K562 (cell line): ENCODE data around the gene A1BG. TPM values are rescaled to one million over a fixed set of nuclear protein-coding genes. Genes with fewer than 3 reads are reported as not detected.

ENCODE experiments used
- C11orf30 ChIP-seq: fragments of 450-650 bp; IDR thresholded peaks from 2 replicates; pipeline ENCODE4 v1.6.1; 2016; ENCODE audit warnings: low read depth, mild to moderate bottlenecking
- CBX3 ChIP-seq, 2 experiments: IDR thresholded peaks; 1 replicate in 1 of 2; 2 replicates in 1 of 2; pipeline ENCODE4 v1.6.1; 2012; ENCODE audit warnings: inconsistent platforms in 2 of 2, low read length in 2 of 2, borderline replicate concordance in 1 of 2, control low read depth in 1 of 2
- ELF4 ChIP-seq: fragments of 450-650 bp; formaldehyde crosslinking; IDR thresholded peaks from 2 replicates; pipeline ENCODE4 v1.4.0; 2022; ENCODE audit warnings: missing genetic modification characterization
- HDAC3 ChIP-seq: fragments of 450-650 bp; IDR thresholded peaks from 2 replicates; pipeline ENCODE4 v1.6.1; 2018; ENCODE audit warnings: borderline replicate concordance, mild to moderate bottlenecking, moderate library complexity; ENCODE audit not compliant: partially characterized antibody
- HDGF ChIP-seq: fragments of 450-650 bp; IDR thresholded peaks from 2 replicates; pipeline ENCODE4 v1.6.1; 2016
- NR3C1 ChIP-seq: sonication (generic); formaldehyde crosslinking; IDR thresholded peaks from 2 replicates; pipeline ENCODE4 v1.8.1; 2022; ENCODE audit warnings: missing genetic modification reagents
- NUFIP1 ChIP-seq: fragments of 450-650 bp; IDR thresholded peaks from 2 replicates; pipeline ENCODE4 v1.6.1; 2018; ENCODE audit not compliant: partially characterized antibody
- PHTF2 ChIP-seq: fragments of 250-450 bp; sonication (Bioruptor Pico); IDR thresholded peaks from 2 replicates; pipeline ENCODE4 v1.5.0; 2021; ENCODE audit warnings: mild to moderate bottlenecking
- POLR2AphosphoS5 ChIP-seq: IDR thresholded peaks from 2 replicates; pipeline ENCODE4 v1.6.1; 2011; ENCODE audit warnings: mild to moderate bottlenecking, low read depth, low read length, moderate library complexity; ENCODE audit not compliant: control insufficient read depth, insufficient read depth
- POU5F1 ChIP-seq: fragments of 150-350 bp; IDR thresholded peaks from 2 replicates; pipeline ENCODE4 v1.6.1; 2014; ENCODE audit warnings: borderline replicate concordance, low read length, low read depth, mild to moderate bottlenecking; ENCODE audit not compliant: partially characterized antibody
- RAD51 ChIP-seq: fragments of 450-650 bp; IDR thresholded peaks from 2 replicates; pipeline ENCODE4 v1.7.1; 2016; ENCODE audit warnings: low read depth, mild to moderate bottlenecking, borderline replicate concordance
- RBFOX2 ChIP-seq: fragments of 200-400 bp; formaldehyde crosslinking; IDR thresholded peaks from 2 replicates; pipeline ENCODE4 v1.6.1; 2017; ENCODE audit warnings: low read depth, mild to moderate bottlenecking, low read length, moderate library complexity
- SIN3A ChIP-seq, 2 experiments: fragments of 150-350 bp in 1 of 2; IDR thresholded peaks; 2 replicates each; pipeline ENCODE4 v1.6.1; 2011 to 2016; ENCODE audit warnings: borderline replicate concordance in 2 of 2, low read depth in 2 of 2, low read length in 2 of 2, mild to moderate bottlenecking in 2 of 2, moderate library complexity in 2 of 2; ENCODE audit not compliant: control insufficient read depth in 1 of 2
- SNIP1 ChIP-seq: fragments of 450-650 bp; IDR thresholded peaks from 2 replicates; pipeline ENCODE4 v1.7.1; 2017; ENCODE audit warnings: low read depth, mild to moderate bottlenecking
- SNRNP70 ChIP-seq: fragments of 200-400 bp; formaldehyde crosslinking; optimal IDR thresholded peaks from 2 replicates; pipeline ENCODE3; 2017; ENCODE audit warnings: low read depth, low read length
- TEAD4 ChIP-seq, 2 experiments: sonication (generic) in 1 of 2; formaldehyde crosslinking in 1 of 2; IDR thresholded peaks; 2 replicates each; pipeline versions ENCODE4 v1.6.1 to v1.8.0; 2012 to 2022; ENCODE audit warnings: borderline replicate concordance in 1 of 2, inconsistent platforms in 1 of 2, low read length in 1 of 2, mild to moderate bottlenecking in 1 of 2, missing genetic modification reagents in 1 of 2
- ZBTB7A ChIP-seq: IDR thresholded peaks from 2 replicates; pipeline ENCODE4 v1.6.1; 2011; ENCODE audit warnings: low read depth, mild to moderate bottlenecking, low read length, moderate library complexity, borderline replicate concordance; ENCODE audit not compliant: control insufficient read depth
- ZKSCAN3 ChIP-seq: fragments of 250-450 bp; sonication (Bioruptor Pico); IDR thresholded peaks from 2 replicates; pipeline ENCODE4 v1.4.0; 2020
- ZKSCAN8 ChIP-seq: fragments of 200-800 bp; sonication (Bioruptor generic); IDR thresholded peaks from 2 replicates; pipeline ENCODE4 v1.6.1; 2016; ENCODE audit warnings: missing genetic modification characterization, missing compliant biosample characterization
- ZNF212 ChIP-seq: fragments of 450-650 bp; formaldehyde crosslinking; IDR thresholded peaks from 2 replicates; pipeline ENCODE4 v1.4.0; 2020; ENCODE audit warnings: mild to moderate bottlenecking
- ZNF561 ChIP-seq: fragments of 450-650 bp; formaldehyde crosslinking; conservative IDR thresholded peaks from 2 replicates; pipeline ENCODE4 v1.4.0; 2020; ENCODE audit warnings: mild to moderate bottlenecking, moderate library complexity
- ZNF639 ChIP-seq, 2 experiments: fragments of 200-800 bp in 1 of 2; sonication (Bioruptor generic) in 1 of 2; sonication (generic) in 1 of 2; formaldehyde crosslinking in 1 of 2; IDR thresholded peaks in 1 of 2; conservative IDR thresholded peaks in 1 of 2; 2 replicates each; pipeline versions ENCODE4 v1.5.0 to v1.6.1; 2016 to 2020; ENCODE audit warnings: missing compliant biosample characterization in 1 of 2, missing genetic modification characterization in 1 of 2, missing genetic modification reagents in 1 of 2
- ZNF75A ChIP-seq: fragments of 450-650 bp; formaldehyde crosslinking; IDR thresholded peaks from 2 replicates; pipeline ENCODE4 v1.4.0; 2020; ENCODE audit warnings: mild to moderate bottlenecking
- ZNF766 ChIP-seq: fragments of 200-800 bp; sonication (Bioruptor generic); conservative IDR thresholded peaks from 2 replicates; pipeline ENCODE4 v1.6.1; 2016; ENCODE audit warnings: missing genetic modification characterization, missing compliant biosample characterization
- ZSCAN29 ChIP-seq: fragments of 450-650 bp; IDR thresholded peaks from 2 replicates; pipeline ENCODE4 v1.6.1; 2017
- polyA plus RNA-seq, 8 experiments: library from polyadenylated mRNA; depleted of rRNA in 4 of 8; stranded (reverse) in 5 of 8; unstranded in 3 of 8; fragments of >200 nt; fragmentation: Nextera tagmentation in 2 of 8; fragmentation: Illumina TruSeq in 1 of 8; extraction: Ambion mirVana in 2 of 8; extraction: Trizol in 1 of 8; gene quantifications; 2 replicates each; pipeline versions ENCODE4 v1.2.1 to v1.2.3, GENCODE V29; 2011 to 2014; ENCODE audit warnings: inconsistent platforms in 1 of 8, missing spikeins in 1 of 8
- total RNA-seq, 7 experiments: library from RNA; depleted of rRNA in 6 of 7; stranded (reverse); fragments of >200 nt in 6 of 7; fragmentation: Illumina TruSeq in 2 of 7; extraction: Trizol in 2 of 7; gene quantifications; 2 replicates each; pipeline versions ENCODE4 v1.2.1 to v1.2.3, GENCODE V29; 2011 to 2021; ENCODE audit warnings: low replicate concordance in 1 of 7
- TF ChIP-seq, protein P1 (sequence below): fragments of 250-450 bp; sonication (Bioruptor Pico); IDR thresholded peaks from 2 replicates; pipeline ENCODE4 v1.4.0; 2020
- TF ChIP-seq, protein P2 (sequence below): fragments of 450-650 bp; formaldehyde crosslinking; IDR thresholded peaks from 2 replicates; pipeline ENCODE4 v1.4.0; 2020; ENCODE audit warnings: mild to moderate bottlenecking, moderate library complexity

The A1BG gene
- total and polyA plus RNA-seq, 9 of the 15 experiments (the other 6 are each of a cell fraction or from before 2014, with no cell fraction given) = 0.10 to 19.8 (median 2.6) TPM

- TF ChIP-seq ZNF639 (CRISPR knock-in tag; conservative IDR thresholded peaks at IDR 0.05 in 1 of 2, IDR thresholded peaks at IDR 0.05 in 1 of 2) (no peak), SIN3A (IDR thresholded peaks at IDR 0.05; ENCODE audit: borderline replicate concordance in 2 of 2, control insufficient read depth in 1 of 2, low read depth in 2 of 2, low read length in 2 of 2) (peak in 1 of 2 experiments; percentile 14; a peak in 1 of 4 replicates), ZNF75A (CRISPR knock-in tag) (no peak), ZNF561 (CRISPR knock-in tag) (no peak), SNRNP70 (no peak), ZSCAN29 (0 out of 2 replicates have a peak, but pooled peaks have one; percentile 63), RBFOX2 (no peak), ZNF766 (CRISPR knock-in tag) (0 out of 2 replicates have a peak, but pooled peaks have one; percentile 27), ZKSCAN8 (CRISPR knock-in tag) (no peak), POLR2AphosphoS5 (no peak), ZNF212 (no peak), SNIP1 (no peak), CBX3 (IDR thresholded peaks at IDR 0.05; ENCODE audit: borderline replicate concordance in 1 of 2, low read length in 2 of 2) (no peak), TEAD4 (IDR thresholded peaks at IDR 0.05; ENCODE audit: low read length) (peak; percentile 11; the same call in 1 of the 2 replicates), TEAD4 (CRISPR knock-in tag; IDR thresholded peaks at IDR 0.05; ENCODE audit: borderline replicate concordance) (no peak), ELF4 (CRISPR knock-in tag) (no peak), C11orf30 (no peak), NR3C1 (CRISPR knock-in tag) (no peak), HDGF (no peak), POU5F1 (no peak), ZKSCAN3 (no peak), ZBTB7A (no peak; the same call in 1 of the 2 replicates), NUFIP1 (no peak), RAD51 (no peak), PHTF2 (CRISPR knock-in tag) (no peak), HDAC3 (no peak)
- TF ChIP-seq, protein P1, sequence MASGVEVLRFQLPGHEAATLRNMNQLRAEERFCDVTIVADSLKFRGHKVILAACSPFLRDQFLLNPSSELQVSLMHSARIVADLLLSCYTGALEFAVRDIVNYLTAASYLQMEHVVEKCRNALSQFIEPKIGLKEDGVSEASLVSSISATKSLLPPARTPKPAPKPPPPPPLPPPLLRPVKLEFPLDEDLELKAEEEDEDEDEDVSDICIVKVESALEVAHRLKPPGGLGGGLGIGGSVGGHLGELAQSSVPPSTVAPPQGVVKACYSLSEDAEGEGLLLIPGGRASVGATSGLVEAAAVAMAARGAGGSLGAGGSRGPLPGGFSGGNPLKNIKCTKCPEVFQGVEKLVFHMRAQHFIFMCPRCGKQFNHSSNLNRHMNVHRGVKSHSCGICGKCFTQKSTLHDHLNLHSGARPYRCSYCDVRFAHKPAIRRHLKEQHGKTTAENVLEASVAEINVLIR = no peak
- TF ChIP-seq, protein P2, sequence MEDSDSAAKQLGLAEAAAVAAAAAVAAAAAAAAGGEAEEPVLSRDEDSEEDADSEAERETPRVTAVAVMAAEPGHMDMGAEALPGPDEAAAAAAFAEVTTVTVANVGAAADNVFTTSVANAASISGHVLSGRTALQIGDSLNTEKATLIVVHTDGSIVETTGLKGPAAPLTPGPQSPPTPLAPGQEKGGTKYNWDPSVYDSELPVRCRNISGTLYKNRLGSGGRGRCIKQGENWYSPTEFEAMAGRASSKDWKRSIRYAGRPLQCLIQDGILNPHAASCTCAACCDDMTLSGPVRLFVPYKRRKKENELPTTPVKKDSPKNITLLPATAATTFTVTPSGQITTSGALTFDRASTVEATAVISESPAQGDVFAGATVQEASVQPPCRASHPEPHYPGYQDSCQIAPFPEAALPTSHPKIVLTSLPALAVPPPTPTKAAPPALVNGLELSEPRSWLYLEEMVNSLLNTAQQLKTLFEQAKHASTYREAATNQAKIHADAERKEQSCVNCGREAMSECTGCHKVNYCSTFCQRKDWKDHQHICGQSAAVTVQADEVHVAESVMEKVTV (CRISPR knock-in tag) = no peak
Measured at GRCh38 chr19:58361900-58362271, 8.6 kb upstream of the A1BG start (continued).
